Ishikawa (cell line): ENCODE results near the gene PCCA.

Source experiments
- CREB1 ChIP-seq: IDR thresholded peaks from 2 replicates; pipeline ENCODE4 v1.6.1; 2012; ENCODE audit warnings: low read depth
- EGR1 ChIP-seq: IDR thresholded peaks from 2 replicates; pipeline ENCODE4 v1.6.1; 2012
- EP300 ChIP-seq: IDR thresholded peaks from 2 replicates; pipeline ENCODE4 v1.6.1; 2012; ENCODE audit warnings: borderline replicate concordance
- FOXM1 ChIP-seq: IDR thresholded peaks from 2 replicates; pipeline ENCODE4 v1.6.1; 2012; ENCODE audit warnings: low read depth, borderline replicate concordance
- MAX ChIP-seq: IDR thresholded peaks from 2 replicates; pipeline ENCODE4 v1.6.1; 2012
- RAD21 ChIP-seq: IDR thresholded peaks from 2 replicates; pipeline ENCODE4 v1.6.1; 2012; ENCODE audit warnings: low read depth
- REST ChIP-seq: IDR thresholded peaks from 2 replicates; pipeline ENCODE4 v1.6.1; 2012; ENCODE audit warnings: low read depth, mild to moderate bottlenecking
- TCF12 ChIP-seq: IDR thresholded peaks from 2 replicates; pipeline ENCODE4 v1.6.1; 2012; ENCODE audit warnings: low read depth
- TEAD4 ChIP-seq: IDR thresholded peaks from 2 replicates; pipeline ENCODE4 v1.6.1; 2012
- USF1 ChIP-seq: IDR thresholded peaks from 2 replicates; pipeline ENCODE4 v1.6.1; 2012
- YY1 ChIP-seq: IDR thresholded peaks from 2 replicates; pipeline ENCODE4 v1.6.1; 2012; ENCODE audit warnings: low read depth
- ZBTB7A ChIP-seq: IDR thresholded peaks from 2 replicates; pipeline ENCODE4 v1.6.1; 2012; ENCODE audit warnings: low read depth

PCCA gene

GRCh38 chr13:100564444-100565223 lies 475.7 kb downstream of the PCCA start:
- no peak for TF ChIP-seq TCF12
- no peak for TF ChIP-seq EGR1
- no peak for TF ChIP-seq ZBTB7A
- no peak for TF ChIP-seq YY1
- TF ChIP-seq EP300, result no peak
- no peak for TF ChIP-seq CREB1
- TF ChIP-seq REST, result no peak
- TF ChIP-seq USF1, result no peak
- no peak for TF ChIP-seq TEAD4
- no peak for TF ChIP-seq RAD21

- TF ChIP-seq YY1, result no peak
- TF ChIP-seq MAX, result no peak
- TF ChIP-seq CREB1, result no peak
Measured at GRCh38 chr13:100565286-100565685, 476.4 kb downstream of the PCCA start.

GRCh38 chr13:100566543-100566942 lies 477.6 kb downstream of the PCCA start:
- no peak for TF ChIP-seq MAX
- TF ChIP-seq USF1, result no peak

GRCh38 chr13:100573121-100573520 lies 484.2 kb downstream of the PCCA start:
- TF ChIP-seq FOXM1 (no peak), RAD21 (peak; percentile 81)
